Fibroblast of the conjunctiva (primary cell): ENCODE results near the gene ALG2.

ENCODE experiments used
- DNase-seq: peaks from one replicate; pipeline ENCODE4 v3.0.0-alpha.2; 2010; ENCODE audit warnings: low read depth

ALG2 gene

GRCh38 chr9:99172124-99173091, 49.3 kb downstream of the ALG2 start:
- no peak for DNase-seq

- DNase-seq = no peak
Measured at GRCh38 chr9:99171225-99172123, 50.3 kb downstream of the ALG2 start.

DNA sequence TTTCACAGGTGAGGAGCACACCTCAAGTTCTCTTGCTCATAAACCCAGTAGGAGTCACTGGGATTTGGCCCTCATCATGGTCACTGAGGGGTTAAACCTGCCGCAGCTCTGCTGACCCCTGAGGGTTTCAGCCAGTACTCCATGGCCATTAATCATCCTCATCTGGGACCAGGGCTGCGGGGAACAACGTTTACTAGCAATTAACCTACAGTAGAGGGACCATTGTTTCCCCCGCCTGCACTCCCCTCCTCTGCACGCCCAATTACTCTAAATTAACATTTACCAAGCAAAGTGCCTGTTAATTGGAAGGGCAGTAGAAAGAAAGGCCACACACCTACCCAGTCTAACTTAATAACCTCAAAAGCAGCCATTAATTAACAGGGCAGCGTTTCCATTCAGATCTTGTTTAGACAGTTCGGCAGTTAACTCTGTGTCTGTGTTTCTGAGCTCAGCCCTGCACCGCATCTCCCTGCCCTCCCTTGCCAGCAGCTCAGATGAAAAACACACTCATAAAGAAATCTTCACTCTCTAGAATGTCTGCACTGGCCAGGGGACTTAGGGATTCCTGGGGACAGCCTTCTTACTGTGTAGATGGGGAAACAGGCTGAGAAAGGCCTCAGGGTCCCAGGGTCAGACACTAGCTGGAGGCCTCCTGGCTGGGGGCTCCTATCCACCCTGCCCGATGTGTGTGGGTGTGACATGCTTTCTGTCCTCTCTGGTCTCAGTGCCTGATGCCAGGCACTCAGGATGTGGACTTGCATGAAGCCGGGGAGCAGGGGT, 51.6 kb downstream of the ALG2 start:
- no peak for DNase-seq

GRCh38 chr9:99169086-99169485, 52.7 kb downstream of the ALG2 start:
- no peak for DNase-seq

- DNase-seq = no peak
Measured at GRCh38 chr9:99167694-99168093, 54.0 kb downstream of the ALG2 start.

- DNase-seq = no peak
Measured at GRCh38 chr9:99167119-99167518, 54.6 kb downstream of the ALG2 start.
